HG02938 (cell line): ENCODE data around the gene HOXA9.

Source experiments
- ATAC-seq: cut with Tn5 transposase; IDR thresholded peaks from one replicate; pipeline ENCODE4 v1.9.1; 2021; ENCODE audit warnings: mild to moderate bottlenecking, moderate library complexity; ENCODE audit not compliant: unreplicated experiment

The HOXA9 gene

DNA sequence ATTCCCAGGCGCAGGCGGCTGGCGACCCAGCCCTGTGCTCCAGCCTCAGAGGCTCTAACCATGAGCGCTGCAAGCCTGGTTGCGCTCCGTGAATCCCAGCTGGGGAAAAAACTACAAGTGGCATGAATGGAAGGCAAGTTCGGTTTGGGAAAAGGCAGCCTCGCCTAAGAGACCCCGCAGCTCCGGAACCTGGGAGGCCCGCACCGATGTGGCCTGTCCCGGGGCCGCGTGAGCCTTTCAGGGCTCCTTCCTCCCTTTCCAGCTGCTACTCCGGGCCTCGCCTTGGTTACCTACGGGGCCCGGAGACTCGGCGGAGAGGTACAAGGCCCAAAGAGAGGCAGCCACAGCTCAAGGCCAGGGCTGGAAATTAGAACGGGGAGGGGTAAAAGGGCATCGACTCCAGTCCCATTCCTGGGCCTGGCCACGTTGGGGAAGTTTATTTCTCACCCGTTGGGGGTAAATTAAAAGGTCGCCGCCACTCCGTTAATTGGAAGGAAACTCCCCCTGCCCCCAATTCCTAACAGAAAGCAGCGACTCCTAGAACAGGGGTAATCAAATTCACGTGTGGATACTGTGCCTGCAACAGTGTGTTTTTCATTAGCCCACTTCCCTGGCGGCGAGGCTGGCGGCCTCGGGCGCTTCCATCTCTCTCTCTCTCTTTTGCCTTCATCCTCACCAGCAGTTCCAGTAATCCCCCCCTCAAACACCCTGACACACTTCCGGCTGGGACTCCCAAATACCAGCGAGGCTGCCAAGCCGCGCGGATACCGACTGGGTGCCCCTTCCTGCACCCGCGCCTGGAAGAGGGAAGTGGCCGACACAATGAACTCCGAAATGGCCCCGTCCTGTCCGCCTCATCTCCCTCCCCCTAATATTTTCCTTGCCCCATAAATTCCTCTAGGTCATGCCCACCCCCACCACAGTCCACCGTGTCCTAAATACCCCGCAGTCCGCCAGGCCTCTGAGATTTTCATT, 1.5 kb upstream of the HOXA9 start:
- no peak for ATAC-seq

DNA sequence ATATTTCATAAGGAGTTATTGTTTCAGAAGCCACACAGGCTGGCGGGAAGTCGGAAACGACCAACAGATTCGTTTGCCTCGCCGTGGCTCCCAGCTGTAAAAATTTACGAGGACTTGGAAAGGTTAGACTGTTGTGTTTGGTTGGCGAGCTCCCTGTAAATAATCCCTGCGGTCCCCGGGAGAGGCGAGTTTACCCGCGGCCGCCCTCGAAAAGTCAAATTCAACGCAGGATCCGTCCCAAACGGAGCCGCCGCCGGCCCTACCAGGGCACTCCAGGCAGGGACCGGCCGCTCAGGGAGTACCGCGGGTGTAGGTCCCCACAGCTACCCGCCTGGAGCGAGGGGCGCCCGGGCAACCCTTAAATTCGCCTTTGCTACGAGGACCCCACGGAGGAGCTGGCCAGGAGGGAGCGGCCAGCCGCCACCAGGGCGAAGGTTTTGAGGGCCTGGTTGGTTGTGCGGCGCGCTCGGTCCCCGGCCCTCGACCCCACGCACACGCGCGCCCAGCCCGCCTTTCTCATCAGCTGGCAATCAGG, 726 bp upstream of the HOXA9 start:
- ATAC-seq, result no peak

DNA sequence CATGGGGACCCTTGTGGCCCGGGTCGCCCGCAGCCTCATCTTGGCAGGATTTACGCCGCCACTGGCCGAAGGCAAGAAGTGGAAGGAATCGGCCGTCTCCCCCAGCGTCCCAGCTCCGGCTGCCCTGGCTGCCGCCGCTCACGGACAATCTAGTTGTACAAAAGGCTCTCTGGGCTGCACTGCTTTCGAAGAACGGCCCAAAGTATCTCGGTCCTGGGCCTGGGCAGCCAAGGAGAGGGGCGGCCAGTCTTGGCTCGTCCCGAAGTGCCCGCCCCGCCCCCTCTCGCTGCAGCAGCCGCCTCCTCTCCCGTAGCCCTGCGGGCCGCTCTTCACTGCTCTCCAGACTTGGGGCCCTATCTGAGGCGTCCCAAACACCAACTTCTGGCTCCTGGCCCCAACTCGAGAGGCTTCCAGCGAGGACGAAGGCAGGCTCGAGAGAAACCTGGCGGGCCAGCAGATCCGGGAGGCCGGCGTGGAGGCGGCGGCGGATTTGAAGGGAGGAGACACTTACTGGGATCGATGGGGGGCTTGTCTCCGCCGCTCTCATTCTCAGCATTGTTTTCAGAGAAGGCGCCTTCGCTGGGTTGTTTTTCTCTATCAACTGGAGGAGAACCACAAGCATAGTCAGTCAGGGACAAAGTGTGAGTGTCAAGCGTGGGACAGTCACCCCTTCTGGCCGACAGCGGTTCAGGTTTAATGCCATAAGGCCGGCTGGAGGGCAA, 809 bp downstream of the HOXA9 start:
- no peak for ATAC-seq

DNA sequence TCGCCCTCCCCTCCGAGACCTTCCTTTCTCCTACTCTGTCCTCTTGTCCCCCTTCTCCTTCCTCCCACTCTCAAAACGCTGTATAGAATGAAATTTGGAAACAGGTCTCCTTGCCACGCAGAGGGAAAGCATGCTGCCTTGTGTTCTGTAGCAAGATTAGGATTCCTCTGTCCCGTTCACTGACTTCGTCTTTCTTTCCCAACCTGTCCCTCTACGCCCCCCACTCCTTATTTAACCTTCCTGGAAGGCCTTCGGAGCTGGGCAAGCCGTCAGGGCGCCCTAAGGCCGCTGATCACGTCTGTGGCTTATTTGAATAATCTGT, 1.3 kb downstream of the HOXA9 start:
- no peak for ATAC-seq

DNA sequence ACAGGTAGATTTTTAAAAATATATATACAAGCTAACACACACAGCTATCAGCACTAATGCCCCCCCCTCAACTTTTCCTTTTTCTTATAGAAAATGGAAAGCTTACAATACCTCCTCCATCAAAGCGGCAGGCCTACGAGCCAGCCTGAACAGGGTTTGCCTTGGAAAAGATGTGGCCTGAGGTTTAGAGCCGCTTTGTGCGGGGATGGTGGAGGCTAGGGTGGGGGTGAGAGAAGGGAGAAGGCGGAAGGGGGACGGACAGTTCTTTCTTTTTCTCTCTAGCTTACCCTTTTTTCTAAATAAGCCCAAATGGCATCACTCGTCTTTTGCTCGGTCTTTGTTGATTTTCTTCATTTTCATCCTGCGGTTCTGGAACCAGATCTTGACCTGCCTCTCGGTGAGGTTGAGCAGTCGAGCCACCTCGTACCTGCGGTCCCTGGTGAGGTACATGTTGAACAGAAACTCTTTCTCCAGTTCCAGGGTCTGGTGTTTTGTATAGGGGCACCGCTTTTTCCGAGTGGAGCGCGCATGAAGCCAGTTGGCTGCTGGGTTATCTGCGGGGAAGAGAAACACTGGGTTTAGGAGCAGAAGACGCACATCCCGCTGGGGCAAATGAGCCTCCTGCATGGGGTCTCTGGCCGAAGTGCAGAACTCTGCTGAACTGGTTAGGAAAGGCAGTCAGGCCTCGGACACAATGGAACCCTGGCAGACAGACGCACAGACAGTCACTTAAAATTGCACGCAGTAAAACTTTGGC, 1.9 kb downstream of the HOXA9 start:
- ATAC-seq, result no peak

GRCh38 chr7:27162561-27163287, 2.6 kb downstream of the HOXA9 start:
- ATAC-seq, result no peak

DNA sequence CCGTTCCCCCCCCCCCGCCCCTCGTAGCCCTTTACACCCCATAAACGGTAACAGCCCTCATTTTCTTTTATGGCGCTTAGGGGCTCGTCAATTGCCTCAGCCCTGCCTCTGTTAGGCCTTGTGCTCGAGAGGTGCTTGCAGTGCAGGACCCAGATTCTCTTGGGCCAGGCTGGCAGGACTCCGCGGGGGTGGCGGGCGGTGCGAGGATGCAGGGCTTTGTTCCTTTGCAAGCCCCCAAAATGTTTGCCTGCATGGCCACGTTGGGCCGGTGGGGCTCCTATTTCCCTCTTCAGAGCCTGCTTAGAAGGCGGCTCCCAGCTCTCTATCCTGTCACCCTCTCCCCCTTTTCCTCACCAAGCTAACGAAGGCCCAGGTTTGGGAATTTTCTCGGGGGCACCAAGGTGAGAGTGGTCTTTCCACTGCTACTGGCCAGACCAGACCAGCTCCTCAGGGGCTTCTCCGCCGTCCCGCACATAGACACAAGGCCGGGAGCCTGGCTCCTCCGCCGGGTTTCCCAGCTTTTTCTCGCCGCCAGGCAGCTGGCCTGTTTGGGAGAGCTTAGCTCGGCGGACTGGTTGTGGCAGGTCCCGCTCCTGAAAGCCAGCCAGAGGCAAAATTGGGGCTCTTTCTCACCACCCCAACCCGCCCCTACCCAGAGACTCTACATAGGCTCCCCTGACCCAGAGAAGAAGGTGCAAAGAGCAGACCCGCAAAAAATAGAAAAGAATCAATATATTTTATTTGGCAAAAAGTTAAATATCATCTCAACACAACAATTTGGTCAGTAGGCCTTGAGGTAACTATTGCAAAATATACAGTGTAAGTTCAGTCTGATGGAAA, 3.4 kb downstream of the HOXA9 start:
- no peak for ATAC-seq

- peak; percentile 10 for ATAC-seq
Measured at GRCh38 chr7:27161214-27161720, 4.1 kb downstream of the HOXA9 start.

GRCh38 chr7:27160546-27161213, 4.7 kb downstream of the HOXA9 start:
- ATAC-seq, result peak; percentile 57

GRCh38 chr7:27160145-27160545, 5.2 kb downstream of the HOXA9 start:
- ATAC-seq, result peak; percentile 20

GRCh38 chr7:27159266-27160144, 5.8 kb downstream of the HOXA9 start:
- no peak for ATAC-seq

DNA sequence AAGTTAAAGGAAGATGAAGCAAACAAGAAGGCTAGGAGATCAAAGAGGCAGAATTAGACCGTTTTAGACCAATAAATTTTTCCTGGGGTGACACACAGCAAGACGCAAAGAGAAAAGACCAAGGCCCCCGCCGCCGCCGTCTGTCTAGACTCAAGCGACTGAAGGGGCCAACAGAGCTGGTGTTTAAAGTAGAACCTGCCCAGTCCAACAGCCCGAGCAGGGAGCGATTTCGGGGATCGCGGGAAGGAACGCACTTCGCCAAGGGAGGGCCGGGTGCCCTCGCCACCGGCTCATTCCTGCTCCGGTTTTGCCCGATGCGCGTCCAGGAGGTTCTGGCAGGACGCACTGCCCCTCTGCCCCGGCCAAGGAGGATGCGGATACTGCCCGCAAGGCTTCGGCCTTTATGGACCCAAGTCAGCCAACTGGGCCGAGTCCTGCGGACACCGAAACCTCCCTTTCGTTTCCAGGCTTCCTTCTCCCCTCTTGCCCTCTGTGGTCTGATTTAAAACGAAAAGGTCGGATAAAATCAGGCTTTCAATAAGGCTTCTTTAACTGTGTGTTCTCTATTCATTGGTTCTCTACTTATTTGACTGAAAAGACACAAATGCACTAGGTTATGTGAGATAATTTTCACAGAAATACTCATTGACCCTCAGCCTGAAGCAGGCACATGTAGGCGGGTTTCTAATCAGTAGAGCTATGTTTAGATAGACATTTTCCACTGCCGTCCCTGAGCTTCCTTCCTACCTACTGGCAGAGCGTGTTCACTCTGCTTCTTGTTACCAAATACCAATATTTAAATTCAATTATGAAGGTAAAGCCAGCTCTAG, 6.7 kb downstream of the HOXA9 start:
- no peak for ATAC-seq

- no peak for ATAC-seq
Measured at GRCh38 chr7:27157702-27158431, 7.5 kb downstream of the HOXA9 start.

- no peak for ATAC-seq
Measured at GRCh38 chr7:27156916-27157701, 8.2 kb downstream of the HOXA9 start.

- no peak for ATAC-seq
Measured at GRCh38 chr7:27156508-27156898, 8.8 kb downstream of the HOXA9 start, which contains the start of gene HOXA7. HOXA7 (minus strand) TSS chr7:27156675; CDS start chr7:27156545, 130 bp downstream.
